DMS53 (cell line): ENCODE results near the gene SDE2.
"Not testable (repeated sequence)": the region's sequence is repeated elsewhere in the genome, so short reads cannot be mapped to it uniquely, and the experiment has no call there.

Experiments used
- DNase-seq: peaks from one replicate; lab custom pipeline; 2025; lab: John Stamatoyannopoulos, UW

Gene SDE2

DNA sequence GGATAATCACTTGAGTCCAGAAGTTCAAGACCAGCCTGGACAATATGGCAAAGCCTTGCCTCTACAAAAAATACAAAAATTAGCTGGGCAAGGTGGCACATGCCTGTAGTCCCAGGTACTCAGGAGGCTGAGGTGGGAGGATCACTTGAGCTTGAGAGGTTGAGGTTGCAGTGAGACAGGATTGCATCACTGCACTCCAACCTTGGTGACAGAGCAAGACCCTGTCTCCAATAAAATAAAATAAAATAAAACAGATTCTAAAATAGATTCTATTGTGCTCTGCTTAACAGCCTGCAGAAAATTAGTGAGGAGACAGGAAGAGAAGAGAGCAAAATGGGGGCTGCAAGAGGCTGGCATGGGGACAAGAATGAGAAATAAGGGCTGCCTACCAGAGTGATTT, 7.5 kb upstream of the SDE2 start:
- no peak for DNase-seq

- DNase-seq: no peak
Measured at GRCh38 chr1:226004396-226004795, 5.3 kb upstream of the SDE2 start.

DNA sequence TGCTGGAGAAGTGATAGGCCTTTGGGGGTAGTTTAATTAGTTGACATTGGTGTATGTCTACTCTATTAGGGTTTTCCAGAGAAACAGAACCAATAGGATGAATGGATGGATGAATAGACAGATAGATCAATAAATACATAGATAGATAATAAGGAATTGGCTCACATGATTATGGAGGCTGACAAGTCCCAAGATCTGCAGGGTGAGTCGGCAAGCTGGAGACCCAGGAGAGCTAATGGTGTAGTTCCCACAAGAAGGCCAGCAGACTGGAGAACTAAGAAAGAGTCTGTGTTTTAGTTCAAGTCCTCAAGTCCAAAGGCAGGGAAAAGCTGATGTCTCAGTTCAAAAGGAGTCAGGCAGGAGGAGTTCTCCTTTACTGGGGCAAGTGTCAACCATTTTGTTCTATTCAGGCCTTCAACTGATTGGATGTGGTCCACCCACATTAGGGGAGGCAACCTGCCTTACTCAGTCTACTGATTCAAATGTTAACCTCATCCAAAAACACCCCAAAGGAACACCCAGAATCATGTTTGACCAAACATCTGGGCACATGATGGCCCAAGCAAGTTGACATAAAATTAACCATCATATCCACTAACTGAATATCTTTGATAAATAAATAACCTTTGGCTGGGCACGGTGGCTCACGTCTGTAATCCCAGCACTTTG, 4.5 kb upstream of the SDE2 start:
- DNase-seq: no peak

DNA sequence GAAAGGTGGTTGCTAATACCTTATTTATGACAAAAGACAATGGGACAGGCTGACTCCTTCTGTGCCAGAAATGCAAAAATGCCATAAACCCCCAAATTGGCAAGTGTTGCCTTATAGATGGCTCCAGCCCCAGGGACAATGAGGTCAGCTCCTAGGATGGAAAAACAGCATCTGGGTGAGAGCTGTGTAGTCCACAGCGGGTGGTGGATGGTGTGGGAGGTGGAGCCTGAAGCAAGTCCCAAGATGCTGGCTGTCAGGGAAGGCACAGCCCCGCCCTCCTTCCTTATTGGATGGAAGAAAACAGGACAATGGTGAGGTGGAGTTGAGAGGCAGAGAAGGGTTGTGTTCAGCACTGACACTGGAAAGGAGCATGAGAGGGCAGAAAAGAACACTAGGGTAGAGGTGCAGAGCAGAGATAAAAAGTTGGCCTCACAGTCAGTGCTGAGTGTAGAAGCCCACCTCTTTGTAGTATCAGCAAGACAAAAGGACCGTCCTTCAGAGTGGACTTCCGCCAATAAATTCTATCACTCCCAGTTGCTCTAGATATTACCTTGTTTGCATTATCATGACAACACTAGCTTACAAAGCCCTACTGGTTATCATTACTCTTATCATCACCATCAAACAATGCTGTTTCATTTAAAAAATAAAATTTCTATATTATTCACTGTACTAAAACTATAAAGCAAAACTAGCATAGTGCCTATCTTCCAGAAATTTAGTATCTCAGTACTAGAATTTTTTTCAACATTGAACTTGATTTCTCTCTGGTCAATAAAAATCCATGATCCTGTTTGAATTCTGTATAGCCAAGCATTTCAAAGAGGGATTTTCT, 3.7 kb upstream of the SDE2 start:
- DNase-seq: peak; percentile 77

- DNase-seq: peak; percentile 91
Measured at GRCh38 chr1:226001963-226002666, 3.0 kb upstream of the SDE2 start.

DNA sequence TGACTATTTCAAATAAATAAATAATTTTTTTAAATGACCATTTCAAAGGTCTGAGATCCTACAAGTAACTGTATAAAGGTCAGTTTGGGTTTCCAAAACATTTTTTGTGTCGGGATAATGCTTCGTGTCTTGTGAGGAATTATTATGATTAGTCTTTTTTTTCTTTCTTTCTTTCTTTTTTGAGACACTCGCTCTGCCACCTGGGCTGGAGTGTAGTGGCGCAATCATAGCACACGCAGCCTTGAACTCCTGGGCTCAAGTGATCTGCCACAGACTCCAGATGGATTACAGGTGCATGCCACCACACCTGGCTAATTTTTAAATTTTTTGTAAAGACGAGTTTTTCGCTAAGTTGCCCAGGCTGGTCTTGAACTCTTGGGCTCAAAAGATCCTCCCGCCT, 1.9 kb upstream of the SDE2 start:
- DNase-seq: no peak

GRCh38 chr1:226000493-226001081, 1.4 kb upstream of the SDE2 start:
- not testable (repeated sequence) for DNase-seq

DNA sequence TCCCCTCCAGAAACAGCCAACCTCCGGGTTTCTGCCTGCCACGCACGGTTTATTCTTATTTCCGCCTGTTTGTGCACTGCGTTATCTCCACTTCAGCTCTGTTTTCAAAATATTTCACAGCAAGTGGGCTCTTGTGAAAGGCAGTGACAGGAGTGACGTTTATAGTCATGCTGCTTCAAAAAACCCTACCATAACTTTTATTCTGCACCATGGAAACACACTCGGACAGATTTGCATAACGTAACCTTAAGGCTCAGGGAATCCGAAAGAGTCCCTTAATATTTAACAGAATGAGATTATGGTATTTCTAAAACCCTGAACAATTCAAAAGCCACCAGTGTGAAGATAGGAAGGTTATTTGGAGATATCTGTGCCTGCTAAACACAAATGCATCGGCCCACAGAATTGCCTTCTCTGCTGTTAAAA, 782 bp upstream of the SDE2 start:
- DNase-seq: peak; percentile 80

GRCh38 chr1:225998560-225999226, 450 bp downstream of the SDE2 start:
- DNase-seq: peak; percentile 39

GRCh38 chr1:225996946-225997545, 2.1 kb downstream of the SDE2 start:
- no peak for DNase-seq

GRCh38 chr1:225995919-225996864, 3.0 kb downstream of the SDE2 start:
- no peak for DNase-seq

GRCh38 chr1:225990705-225991464, 8.3 kb downstream of the SDE2 start:
- DNase-seq: no peak

DNA sequence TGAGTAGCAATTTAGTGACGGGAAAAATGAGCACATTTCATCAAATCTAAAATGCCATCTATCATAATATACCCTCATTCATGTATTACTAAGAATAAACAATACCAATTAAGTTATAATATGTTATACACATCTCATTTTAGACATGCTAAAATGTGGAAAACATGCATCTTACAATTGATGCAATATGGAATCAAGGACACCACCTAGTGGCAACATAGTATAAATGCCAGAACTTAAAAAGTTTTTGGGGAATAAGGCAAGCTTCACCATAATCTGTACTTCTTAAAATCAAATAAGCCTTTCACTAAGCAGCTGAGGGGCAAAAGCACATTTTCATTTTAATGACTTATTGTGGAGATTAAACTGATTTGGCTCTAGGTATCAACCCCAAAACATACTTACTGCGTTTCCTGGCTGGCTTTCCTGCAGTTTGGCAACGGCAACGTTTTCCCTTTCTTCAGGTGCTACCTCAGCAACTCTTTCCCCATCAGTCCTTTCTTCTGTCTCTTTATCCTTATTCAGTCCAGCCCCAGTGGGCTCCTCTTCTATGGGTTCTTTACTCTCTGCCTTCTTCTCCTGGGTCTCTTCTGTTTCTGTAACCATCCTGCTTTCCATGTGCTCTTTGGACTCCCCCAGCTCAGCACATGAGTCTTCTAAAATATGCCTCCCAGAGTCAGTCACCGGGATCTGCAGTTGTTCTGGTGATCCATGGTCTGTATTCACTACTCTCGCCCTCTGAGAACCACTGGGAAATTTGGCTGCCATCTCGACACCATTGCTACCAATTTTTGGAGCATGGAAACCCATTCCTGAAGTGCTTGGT, 11.4 kb downstream of the SDE2 start:
- peak; percentile 72 for DNase-seq

GRCh38 chr1:225981714-225982113, 17.4 kb downstream of the SDE2 start:
- no peak for DNase-seq

GRCh38 chr1:225980005-225980836, 18.9 kb downstream of the SDE2 start:
- DNase-seq: peak; percentile 47

DNA sequence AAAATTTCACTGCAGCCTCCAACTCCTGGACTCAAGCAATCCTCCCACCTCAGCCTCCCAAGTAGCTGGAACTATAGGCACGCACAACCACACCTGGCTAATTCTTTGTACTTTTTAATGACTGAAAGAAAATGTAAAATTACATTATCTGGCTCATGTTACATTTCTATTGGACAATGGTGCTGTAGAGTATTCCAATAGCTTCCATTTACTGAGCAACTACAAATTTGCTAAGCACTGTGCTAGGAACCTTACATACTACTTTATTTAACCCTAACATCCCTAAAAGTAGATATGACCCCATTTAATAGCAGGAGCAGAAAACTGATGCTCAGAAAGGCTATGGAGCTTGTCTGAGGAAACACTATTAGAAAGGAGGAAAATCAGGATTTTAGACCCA, 19.7 kb downstream of the SDE2 start:
- DNase-seq: no peak

DNA sequence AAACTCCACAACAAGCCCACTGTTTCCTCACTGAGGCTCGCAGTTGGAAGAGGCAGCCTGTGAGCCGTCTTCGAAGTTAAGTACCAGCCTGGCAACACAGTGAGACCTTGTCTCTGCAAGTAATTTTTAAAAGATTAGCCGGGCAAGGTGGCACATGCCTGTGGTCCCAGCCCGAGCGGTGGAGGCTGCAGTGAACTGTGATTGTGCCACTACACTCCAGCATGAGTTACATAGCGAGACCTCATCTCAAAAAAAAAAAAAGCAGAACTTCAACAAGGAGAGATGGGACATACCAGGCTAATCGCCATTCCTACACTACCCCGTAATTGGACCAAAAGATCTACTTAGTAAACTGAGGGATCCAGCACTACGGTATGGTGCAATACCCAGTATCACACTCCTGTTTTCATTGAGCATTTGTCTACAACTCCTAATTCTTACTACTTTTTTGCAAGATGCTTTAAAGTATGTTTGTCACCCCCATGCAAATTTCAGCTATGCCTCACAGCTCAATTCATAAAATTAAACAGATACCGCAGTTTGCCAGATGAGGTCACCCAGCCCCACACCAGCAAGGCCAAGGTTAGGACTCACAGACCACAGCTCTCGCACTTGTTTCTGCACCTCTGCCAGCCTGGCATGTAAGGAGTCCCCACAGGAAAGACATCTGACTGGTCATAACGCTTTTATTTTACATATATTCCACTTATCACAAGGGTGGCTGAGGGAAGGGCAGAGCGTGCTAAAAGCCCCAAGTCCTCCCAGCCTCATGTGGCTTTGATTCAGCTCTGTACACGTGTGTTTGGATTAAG, 21.0 kb downstream of the SDE2 start:
- no peak for DNase-seq
